IPS-NIHi11 (cell line): ENCODE data around the gene MMS19.

Experiments used
- DNase-seq: peaks from one replicate; pipeline ENCODE4 v3.0.0; 2012; ENCODE audit warnings: mixed read lengths, low spot score

The MMS19 gene

GRCh38 chr10:97463363-97464132, 34.7 kb downstream of the MMS19 start:
- peak; percentile 85 for DNase-seq

DNA sequence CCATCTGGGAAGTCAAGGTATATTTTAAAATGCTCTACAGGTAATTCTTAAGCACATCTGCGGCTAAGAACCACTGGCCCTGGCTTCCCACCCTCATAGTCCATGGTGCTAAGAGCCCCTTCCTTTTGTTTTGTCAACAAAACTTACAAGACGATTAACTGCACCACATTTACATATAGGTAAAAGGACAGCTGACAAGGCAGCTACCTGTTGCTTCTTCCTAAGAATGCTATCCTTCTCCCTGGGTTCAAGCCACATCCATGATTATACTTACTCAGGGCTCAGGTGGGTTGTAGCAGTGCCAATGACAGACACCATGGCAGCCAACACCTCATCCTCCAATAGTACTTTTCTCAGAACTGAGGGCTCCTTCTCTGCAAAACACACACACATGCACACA, 35.9 kb downstream of the MMS19 start:
- no peak for DNase-seq

DNA sequence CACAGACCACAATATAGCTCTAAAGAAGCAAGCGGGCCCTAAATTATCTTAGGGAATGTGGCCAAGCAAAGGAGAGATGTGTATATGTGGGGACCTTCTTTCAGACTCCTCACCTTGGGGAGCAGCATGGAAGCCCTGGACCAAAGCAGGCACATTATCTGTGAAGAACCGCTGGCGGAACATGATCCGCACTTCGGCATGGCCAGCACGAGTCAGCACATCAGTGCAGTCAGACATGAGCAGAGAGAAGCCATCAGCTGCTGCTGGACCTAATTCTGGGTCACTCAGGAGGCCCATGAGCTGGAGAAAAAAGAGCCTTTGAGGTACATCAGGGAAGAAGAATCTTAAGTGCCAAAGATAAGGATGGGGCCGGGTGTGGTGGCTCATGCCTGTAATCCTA, 38.3 kb downstream of the MMS19 start:
- DNase-seq: no peak

GRCh38 chr10:97459111-97459510, 39.1 kb downstream of the MMS19 start:
- no peak for DNase-seq

DNA sequence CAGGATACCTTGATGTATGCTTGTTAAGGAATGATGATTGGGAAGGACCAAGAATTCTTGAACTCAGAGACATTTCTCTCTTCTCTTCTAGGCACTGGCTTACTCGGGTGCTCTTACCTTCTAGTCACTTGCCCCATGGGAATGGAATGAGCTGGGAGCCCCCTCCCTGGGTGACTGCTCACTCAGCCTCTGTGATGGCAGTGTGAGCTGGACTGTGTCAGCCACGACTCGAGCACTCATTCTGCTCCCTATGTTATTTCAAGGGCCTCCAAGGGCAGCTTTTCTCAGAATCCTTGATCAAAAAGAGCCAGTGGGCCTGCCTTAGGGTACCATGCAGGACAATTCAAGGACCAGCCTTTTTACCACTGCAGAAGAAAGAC, 41.5 kb downstream of the MMS19 start:
- DNase-seq: no peak

- DNase-seq: no peak
Measured at GRCh38 chr10:97456034-97456685, 42.1 kb downstream of the MMS19 start.

DNA sequence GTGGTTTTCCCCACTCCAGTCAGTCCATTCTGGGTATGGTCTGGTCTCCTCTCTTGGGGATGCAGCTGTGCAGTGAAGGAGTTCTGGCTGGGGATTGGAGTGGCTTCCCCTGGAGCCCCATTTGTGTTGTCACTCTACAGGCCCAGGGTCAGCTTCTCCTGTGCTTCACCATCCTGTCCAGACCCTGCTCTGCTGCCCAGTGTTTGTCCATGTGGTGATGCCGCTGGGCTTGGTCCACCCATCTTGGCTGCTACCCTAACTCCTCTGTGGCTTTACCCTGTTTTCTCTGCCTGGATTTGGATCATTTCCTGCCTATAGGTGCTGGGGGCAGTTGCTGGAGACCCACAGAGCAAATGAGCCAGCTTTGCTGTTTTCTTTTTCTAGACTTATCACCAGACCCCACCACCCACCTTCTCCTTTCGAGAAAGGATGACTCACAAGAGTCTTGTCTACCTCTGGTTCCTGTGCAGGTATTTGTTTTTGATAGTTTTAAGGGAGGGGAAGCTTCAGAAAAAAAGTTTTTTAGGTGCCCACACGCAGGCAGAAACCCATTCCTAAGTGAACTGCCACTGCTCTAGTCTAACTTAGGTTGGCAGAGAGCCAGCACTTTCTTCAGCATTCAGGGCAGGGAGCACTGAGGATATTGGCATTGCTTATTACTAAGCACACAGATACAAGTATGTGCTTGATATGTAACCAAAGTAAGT, 43.7 kb downstream of the MMS19 start:
- DNase-seq: no peak

- no peak for DNase-seq
Measured at GRCh38 chr10:97452352-97452751, 45.9 kb downstream of the MMS19 start.

GRCh38 chr10:97451605-97452004, 46.6 kb downstream of the MMS19 start:
- DNase-seq: no peak

DNA sequence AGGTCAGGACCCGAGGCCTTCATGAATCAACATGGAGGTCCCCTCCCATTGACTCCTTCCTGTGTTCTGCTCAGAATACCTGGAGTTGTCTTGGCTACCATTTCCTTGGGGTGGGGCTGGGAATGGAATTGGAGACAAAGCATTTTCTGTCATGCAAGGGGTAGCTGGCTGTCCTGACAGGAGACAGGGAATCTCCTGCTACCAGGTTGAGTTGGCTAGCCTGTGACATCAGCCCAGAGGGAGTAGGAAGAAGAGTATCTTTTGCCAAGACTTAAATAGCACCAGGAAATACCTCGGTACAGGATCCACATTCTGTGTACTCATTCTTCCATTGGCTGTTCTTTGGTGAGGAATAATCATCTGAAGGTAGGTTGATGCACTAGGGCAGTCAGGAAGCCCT, 47.4 kb downstream of the MMS19 start:
- DNase-seq: no peak

- peak; percentile 99 for DNase-seq
Measured at GRCh38 chr10:97445722-97446639, 52.2 kb downstream of the MMS19 start, which contains the start of the genes EXOSC1 and ZDHHC16. Gene EXOSC1, minus strand, starts transcription at chr10:97446006. Its CDS starts 21 bp downstream, at chr10:97445985. Gene ZDHHC16, plus strand, starts transcription at chr10:97446175. Its CDS starts 5,501 bp downstream, at chr10:97451676.

DNA sequence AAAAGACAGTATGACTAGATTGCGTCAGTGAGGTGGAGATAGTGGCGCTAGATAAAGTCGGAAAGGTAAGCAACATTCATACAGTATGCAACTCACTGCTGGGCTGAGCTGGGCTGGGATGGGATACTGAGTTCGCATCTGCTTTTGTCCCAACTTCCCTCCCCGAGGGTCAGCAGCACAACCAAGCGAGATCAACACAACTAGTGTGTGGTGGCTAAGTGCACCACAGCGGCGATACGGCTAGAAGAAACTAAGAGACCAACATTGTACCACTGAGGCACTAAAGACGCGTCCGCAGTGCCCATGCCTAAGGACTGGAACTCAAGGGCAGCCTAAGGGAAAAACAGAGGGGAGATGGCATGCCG, 52.9 kb downstream of the MMS19 start:
- no peak for DNase-seq

- DNase-seq: no peak
Measured at GRCh38 chr10:97444212-97444611, 54.0 kb downstream of the MMS19 start.

DNA sequence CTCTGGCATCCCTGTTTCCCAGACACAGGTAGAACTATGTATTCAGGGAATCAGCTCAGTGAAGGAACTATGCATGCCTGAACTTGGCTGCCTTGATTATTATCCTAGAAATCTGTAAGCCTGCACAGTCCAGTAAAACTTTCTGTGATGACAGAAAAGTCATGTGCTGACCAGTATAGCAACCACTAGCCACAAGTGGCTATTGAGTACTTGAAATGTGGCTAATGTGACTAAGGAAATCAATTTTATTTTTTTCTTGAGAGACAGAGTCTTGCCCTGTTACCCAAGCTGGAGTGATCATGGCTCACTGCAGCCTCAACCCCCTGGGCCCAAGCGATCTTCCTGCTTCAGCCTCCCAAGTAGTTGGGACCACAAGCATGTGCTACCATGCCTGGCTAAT, 55.9 kb downstream of the MMS19 start:
- DNase-seq: no peak

DNA sequence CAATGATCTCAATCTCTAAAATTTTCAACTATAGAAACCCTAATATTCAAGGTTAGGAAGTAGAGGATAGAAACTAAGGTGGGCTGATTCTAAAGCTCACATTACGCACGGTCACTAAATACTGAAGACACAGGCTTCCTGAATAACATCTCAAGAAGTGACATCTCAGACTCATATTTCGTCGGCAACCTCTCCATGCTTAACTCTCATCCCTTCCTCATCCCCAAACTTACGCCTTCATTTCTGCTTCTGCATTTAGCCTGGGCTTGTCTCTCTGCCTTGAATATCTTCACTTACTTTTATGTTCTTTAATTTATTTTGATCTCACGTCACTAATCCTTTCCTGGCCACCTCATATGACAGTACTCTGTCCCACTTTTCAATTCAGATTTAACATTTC, 63.0 kb downstream of the MMS19 start:
- DNase-seq: no peak

- no peak for DNase-seq
Measured at GRCh38 chr10:97434557-97434956, 63.7 kb downstream of the MMS19 start.

GRCh38 chr10:97434055-97434454, 64.2 kb downstream of the MMS19 start:
- no peak for DNase-seq

- no peak for DNase-seq
Measured at GRCh38 chr10:97428572-97428981, 69.6 kb downstream of the MMS19 start.

GRCh38 chr10:97427571-97428179, 70.5 kb downstream of the MMS19 start:
- DNase-seq: peak; percentile 45

DNA sequence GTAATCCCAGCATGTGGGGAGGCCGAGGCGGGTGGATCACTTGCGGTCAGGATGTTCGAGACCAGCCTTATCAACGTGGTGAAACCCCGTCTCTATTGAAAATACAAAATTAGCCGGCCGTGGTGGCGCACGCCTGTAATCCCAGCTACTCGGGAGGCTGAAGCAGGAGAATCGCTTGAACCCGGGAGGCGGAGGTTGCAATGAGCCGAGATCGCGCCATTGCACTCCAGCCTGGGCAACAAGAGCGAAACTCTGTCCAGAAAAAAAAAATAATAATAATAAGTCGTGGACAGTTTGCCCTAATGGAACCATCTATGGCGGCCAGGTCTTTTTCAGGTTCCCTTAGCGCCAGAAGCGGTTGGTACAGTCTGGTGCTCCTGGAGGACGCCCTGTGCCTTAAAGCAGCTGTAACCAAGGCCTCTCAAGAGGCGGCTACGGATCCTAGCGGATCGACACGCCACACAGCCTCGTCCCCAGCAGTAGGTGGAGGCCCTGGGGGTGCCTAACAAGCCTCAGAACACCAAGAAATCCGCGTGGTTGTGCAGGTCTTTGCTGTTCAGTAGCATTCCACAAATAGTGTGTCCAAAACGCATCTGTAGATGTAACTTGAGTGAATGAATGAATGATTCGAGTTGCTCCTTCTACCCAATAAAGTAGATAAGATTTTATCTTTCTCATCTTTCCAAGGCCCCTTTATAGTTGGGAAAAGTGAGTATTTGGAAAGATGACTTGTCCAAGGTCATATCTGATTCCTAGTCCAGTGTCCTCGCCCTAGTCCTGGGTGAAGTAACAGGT, 71.2 kb downstream of the MMS19 start:
- DNase-seq: no peak
